ENCODE results near the gene ITGB3BP.

Gene ITGB3BP

DNA sequence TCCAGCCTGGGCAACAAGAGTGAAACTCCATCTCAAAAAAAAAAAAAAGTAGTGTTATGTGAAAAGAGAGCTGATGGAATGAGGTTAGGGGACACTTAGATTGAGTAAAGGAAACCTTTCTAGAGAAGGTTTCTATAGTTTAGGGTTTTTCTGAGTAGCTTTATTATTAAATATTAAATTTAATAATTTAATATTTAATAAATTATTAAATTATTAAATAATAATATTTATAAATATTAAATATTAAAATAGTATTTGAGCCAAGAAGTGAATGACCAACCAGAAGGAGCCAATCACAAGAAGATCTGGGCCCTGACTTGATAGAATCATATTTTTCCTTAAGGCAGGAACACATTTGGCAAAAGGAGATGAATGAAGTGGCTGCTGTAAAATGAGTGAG lies 104.9 kb downstream of the ITGB3BP start:
- Histone ChIP-seq H3K9me3 (ENCODE audit: severe bottlenecking) (no peaks in the 10 kb centered on the region), H3K4me1 (ENCODE audit: insufficient read depth, poor library complexity, severe bottlenecking) (no peaks in the 10 kb centered on the region), H3K27me3 (ENCODE audit: insufficient read depth, poor library complexity, severe bottlenecking) (no peaks in the 10 kb centered on the region), H3K36me3 (ENCODE audit: low read depth) (no peaks in the 10 kb centered on the region), H3K4me3 (ENCODE audit: severe bottlenecking) (no peak overlapping the region), H3K27ac (ENCODE audit: poor library complexity, severe bottlenecking) (no peak overlapping the region)
- TF ChIP-seq CTCF (IDR thresholded peaks at IDR 0.05; ENCODE audit: poor library complexity, severe bottlenecking), result no peak
- ATAC-seq (ENCODE audit: low read depth) (no peak), DNase-seq (ENCODE audit: low spot score) (no peak)

GRCh38 chr1:63414691-63415365 lies 108.2 kb downstream of the ITGB3BP start:
- Histone ChIP-seq H3K27ac (ENCODE audit: poor library complexity, severe bottlenecking) (no peak overlapping the region), H3K27me3 (ENCODE audit: insufficient read depth, poor library complexity, severe bottlenecking) (no peaks in the 10 kb centered on the region), H3K4me3 (ENCODE audit: severe bottlenecking) (no peak overlapping the region), H3K36me3 (ENCODE audit: low read depth) (no peaks in the 10 kb centered on the region), H3K4me1 (ENCODE audit: insufficient read depth, poor library complexity, severe bottlenecking) (no peaks in the 10 kb centered on the region), H3K9me3 (ENCODE audit: severe bottlenecking) (no peaks in the 10 kb centered on the region)
- DNase-seq (ENCODE audit: low spot score) (no peak), ATAC-seq (ENCODE audit: low read depth) (no peak)
- TF ChIP-seq CTCF (IDR thresholded peaks at IDR 0.05; ENCODE audit: poor library complexity, severe bottlenecking), result no peak

- Histone ChIP-seq H3K27ac (ENCODE audit: poor library complexity, severe bottlenecking) (no peak overlapping the region), H3K4me3 (ENCODE audit: severe bottlenecking) (no peak overlapping the region), H3K27me3 (ENCODE audit: insufficient read depth, poor library complexity, severe bottlenecking) (no peaks in the 10 kb centered on the region), H3K9me3 (ENCODE audit: severe bottlenecking) (no peaks in the 10 kb centered on the region), H3K36me3 (ENCODE audit: low read depth) (no peaks in the 10 kb centered on the region), H3K4me1 (ENCODE audit: insufficient read depth, poor library complexity, severe bottlenecking) (no peaks in the 10 kb centered on the region)
- ATAC-seq (ENCODE audit: low read depth) (no peak), DNase-seq (ENCODE audit: low spot score) (no peak)
- no peak for TF ChIP-seq CTCF (IDR thresholded peaks at IDR 0.05; ENCODE audit: poor library complexity, severe bottlenecking)
These were observed 109.6 kb downstream of the ITGB3BP start for GRCh38 chr1:63413394-63413793.

- Histone ChIP-seq H3K9me3 (ENCODE audit: severe bottlenecking) (no peaks in the 10 kb centered on the region), H3K4me1 (ENCODE audit: insufficient read depth, poor library complexity, severe bottlenecking) (no peaks in the 10 kb centered on the region), H3K27me3 (ENCODE audit: insufficient read depth, poor library complexity, severe bottlenecking) (no peaks in the 10 kb centered on the region), H3K4me3 (ENCODE audit: severe bottlenecking) (no peak overlapping the region), H3K36me3 (ENCODE audit: low read depth) (no peaks in the 10 kb centered on the region), H3K27ac (ENCODE audit: poor library complexity, severe bottlenecking) (no peak overlapping the region)
- no peak for TF ChIP-seq CTCF (IDR thresholded peaks at IDR 0.05; ENCODE audit: poor library complexity, severe bottlenecking)
- ATAC-seq (ENCODE audit: low read depth) (no peak), DNase-seq (ENCODE audit: low spot score) (no peak)
These were observed 112.0 kb downstream of the ITGB3BP start for GRCh38 chr1:63411066-63411465.

- ATAC-seq (ENCODE audit: low read depth) (no peak), DNase-seq (ENCODE audit: low spot score) (no peak)
- no peaks in the 10 kb centered on the region for H3K4me1 ChIP-seq (ENCODE audit: insufficient read depth, poor library complexity, severe bottlenecking)
- TF ChIP-seq CTCF (IDR thresholded peaks at IDR 0.05; ENCODE audit: poor library complexity, severe bottlenecking), result no peak
- no peaks in the 10 kb centered on the region for H3K27me3 ChIP-seq (ENCODE audit: insufficient read depth, poor library complexity, severe bottlenecking)
- no peaks in the 10 kb centered on the region for H3K9me3 ChIP-seq (ENCODE audit: severe bottlenecking)
- no peak overlapping the region for H3K4me3 ChIP-seq (ENCODE audit: severe bottlenecking)
- no peak overlapping the region for H3K27ac ChIP-seq (ENCODE audit: poor library complexity, severe bottlenecking)
- peaks cover 8% of the 10 kb centered on the region for H3K36me3 ChIP-seq (ENCODE audit: low read depth)
These were observed 114.7 kb downstream of the ITGB3BP start for GRCh38 chr1:63408331-63408730.

All from RWPE2 (cell line).